DMS79 (cell line): ENCODE data around the gene OR2T27.
"Not testable (repeated sequence)": the region's sequence is repeated elsewhere in the genome, so short reads cannot be mapped to it uniquely, and the experiment has no call there.

Experiments used
- DNase-seq: peaks from one replicate; lab custom pipeline; 2025; lab: John Stamatoyannopoulos, UW

Gene OR2T27

GRCh38 chr1:248640906-248641305, 14.4 kb downstream of the OR2T27 start:
- not testable (repeated sequence) for DNase-seq

DNA sequence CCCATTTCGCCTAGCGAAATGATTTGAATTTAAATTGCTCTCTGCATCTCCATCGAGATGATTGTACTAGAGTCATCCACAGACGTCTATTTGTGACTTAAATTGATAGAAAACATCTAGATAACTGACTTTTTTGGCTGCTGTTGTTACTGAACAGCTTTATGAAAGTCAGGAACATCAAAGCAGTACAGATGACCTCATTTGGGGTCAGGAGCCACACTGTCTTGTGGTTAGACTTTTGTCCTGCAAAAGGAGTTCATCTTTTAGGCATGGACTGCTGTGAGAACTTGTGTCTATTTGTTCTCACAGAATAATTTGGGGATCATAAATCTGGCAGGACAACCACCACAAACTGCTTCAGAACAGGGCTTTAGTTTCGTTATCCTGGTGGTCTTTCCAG, 15.7 kb downstream of the OR2T27 start:
- DNase-seq, result not testable (repeated sequence)

DNA sequence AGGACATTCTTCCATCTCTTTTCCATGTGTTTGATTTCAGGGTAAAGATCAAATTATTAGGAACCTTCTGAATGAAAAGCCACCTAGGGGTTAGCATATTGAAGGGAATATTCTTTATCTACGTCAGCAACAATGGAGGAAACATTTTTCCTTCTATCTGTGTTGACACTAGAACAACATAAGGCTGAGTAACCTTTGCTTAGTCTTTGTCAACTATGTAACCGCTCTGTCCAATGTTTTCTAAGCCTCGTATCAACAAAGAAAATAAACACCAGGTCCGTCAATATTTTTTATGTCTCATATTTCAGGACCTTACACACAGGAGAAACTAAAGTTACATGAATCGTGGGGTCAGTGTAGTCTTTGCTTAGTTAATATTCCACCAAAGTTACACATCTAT, 18.7 kb downstream of the OR2T27 start:
- DNase-seq, result not testable (repeated sequence)

DNA sequence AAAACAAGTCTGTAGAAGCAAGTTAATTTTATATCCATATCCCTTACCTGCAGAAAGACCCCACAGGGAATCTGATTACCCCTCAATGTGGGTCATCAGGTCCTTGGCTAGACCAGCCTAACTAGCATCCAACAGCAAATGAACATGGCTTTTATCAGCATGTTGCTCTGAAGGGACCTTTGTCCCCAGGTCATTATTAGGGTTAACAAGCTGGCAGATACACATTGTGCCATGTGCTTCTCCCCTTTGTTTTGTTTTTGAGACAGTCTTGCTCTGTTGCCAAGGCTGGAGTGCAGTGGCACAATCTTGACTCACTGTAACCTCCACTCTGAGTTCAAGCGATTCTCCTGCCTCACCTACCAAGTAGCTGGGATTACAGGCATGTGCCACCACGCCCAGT, 20.3 kb downstream of the OR2T27 start, which contains the start of gene OR2T11:
OR2T11 (minus strand) TSS at position 101 of the 400 bp plus-strand sequence. CDS start 7,963 bp downstream, outside the sequence.
- DNase-seq, result not testable (repeated sequence)

DNA sequence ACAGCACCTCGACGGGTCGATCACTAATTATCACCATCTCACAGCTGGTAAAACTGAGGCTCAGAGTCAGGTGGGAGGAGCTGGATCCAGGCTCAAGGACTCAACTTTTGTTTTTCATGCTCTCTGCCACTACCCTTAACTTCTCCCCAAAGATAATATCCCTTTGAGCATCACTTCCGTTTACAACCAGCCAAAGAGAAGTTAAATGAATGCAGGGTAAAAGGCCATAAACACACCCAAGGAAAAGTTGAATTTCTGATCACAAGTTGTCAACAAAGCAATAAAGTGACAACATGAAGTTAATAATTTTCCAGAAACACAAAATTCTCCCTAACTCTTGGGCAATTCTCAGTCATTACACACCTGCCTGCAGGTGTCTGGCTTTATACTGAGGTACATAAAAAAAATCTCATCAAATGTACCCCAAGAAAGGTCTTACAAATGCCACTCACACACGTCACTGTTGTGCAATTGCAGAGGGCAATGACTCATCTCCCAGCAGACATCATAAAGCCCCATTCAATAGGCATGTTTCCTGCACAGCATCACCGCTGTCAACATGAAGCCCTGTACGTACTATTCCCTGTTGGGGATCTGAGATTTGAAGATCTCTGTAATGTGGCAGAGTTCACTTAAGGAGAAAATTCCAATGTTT, 23.8 kb downstream of the OR2T27 start:
- no peak for DNase-seq

DNA sequence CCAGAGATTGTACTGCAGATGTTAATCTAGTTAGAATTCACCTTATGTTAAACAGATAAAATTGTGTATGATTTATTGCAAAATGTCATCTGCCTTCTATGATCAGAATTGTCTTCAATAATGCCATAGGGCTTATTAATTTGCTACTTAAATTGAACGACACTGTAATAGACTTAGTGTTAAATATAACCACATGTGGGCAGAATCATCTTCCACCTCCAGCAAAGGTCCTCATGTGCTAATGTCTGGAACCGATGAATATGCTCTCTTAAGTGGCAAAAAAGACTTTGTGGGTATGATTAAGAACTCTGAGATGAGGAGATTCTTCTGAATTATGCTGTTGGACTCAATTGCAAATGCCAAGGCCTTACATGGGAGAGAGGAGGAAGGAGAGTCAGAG, 24.8 kb downstream of the OR2T27 start:
- no peak for DNase-seq

DNA sequence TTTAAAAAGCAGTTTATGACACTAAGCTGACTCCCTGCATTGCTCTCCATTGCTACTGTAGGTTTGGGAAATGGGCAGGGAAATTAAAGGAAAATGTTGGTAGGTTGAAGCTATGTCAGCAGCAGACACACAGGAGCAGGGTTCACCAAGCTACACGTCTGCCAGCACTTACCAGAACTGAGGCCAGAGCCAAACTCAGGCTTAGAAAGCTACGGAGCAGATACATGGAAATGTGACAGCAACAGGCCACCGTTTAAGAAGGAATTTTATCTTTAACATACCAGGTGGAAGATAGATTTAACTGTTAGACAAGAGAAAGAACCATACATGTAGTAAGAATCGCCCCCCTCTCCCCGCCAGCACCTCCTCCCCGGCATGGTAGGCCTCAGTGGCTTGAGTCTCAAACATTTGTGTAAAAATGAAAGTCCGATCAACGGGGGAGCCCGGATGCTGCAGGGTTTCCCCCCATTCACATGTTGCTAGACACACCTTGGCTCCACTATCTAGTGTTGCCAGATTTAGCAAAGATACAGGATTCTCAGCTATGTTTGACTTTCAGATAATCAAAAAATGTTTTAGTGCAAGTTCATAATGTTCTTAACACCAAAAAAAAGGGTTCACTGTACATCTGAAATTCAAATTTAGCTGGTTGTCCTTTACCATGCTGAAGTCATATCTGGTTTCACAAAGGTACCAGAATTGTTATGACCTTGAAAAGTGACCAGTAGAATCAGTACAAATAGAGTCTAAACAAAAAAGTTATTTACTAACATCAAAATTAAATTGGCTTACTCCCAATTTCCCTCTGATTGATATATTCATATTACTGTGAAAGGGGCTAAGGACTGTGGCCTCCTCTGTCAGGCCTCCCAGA, 27.1 kb downstream of the OR2T27 start:
- no peak for DNase-seq

- no peak for DNase-seq
Observed at GRCh38 chr1:248625971-248626370, 29.4 kb downstream of the OR2T27 start.

- DNase-seq, result no peak
Observed at GRCh38 chr1:248625166-248625565, 30.2 kb downstream of the OR2T27 start.

DNA sequence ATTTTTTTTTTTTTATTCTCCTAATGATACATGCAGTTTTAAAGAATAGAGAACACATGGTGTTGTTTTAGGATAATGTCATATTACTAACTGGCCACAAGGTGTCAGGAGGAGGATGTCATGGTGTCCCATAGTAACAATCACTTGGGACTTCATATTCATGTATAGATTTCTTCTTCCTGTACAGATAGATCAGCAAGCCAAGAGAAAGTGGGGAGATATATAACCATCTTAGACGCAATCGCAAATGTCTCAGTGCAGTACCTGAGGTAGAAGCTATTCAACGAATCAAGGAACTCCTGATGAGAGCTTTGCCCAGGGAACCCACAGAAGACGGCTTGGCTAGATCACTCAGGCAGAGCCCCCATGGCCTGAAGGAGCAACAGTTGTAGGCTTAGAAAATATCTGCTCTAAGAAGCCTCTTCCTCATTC, 32.7 kb downstream of the OR2T27 start:
- DNase-seq, result no peak

DNA sequence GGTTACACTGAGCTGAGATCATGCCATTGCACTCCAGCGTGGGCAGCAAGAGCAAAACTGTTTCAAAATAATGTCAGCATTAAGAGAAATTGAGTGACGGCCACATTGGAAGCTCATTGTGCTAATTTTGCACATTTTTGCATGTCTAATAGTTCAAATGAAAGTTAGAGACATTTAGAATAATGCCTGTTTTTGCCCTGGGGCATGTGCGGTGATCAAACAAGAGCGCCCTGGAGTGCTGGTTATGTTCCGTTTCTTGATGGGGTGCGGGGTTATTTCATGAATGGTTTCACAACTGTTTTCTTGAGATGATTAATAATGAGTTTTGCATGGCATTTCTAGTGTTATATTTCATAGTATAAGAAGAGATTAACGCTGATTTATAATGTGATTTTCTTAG, 33.6 kb downstream of the OR2T27 start:
- no peak for DNase-seq

- no peak for DNase-seq
Observed at GRCh38 chr1:248618878-248619277, 36.5 kb downstream of the OR2T27 start.

GRCh38 chr1:248618119-248618518, 37.2 kb downstream of the OR2T27 start:
- DNase-seq, result no peak

- DNase-seq, result no peak
Observed at GRCh38 chr1:248613742-248614141, 41.6 kb downstream of the OR2T27 start.

DNA sequence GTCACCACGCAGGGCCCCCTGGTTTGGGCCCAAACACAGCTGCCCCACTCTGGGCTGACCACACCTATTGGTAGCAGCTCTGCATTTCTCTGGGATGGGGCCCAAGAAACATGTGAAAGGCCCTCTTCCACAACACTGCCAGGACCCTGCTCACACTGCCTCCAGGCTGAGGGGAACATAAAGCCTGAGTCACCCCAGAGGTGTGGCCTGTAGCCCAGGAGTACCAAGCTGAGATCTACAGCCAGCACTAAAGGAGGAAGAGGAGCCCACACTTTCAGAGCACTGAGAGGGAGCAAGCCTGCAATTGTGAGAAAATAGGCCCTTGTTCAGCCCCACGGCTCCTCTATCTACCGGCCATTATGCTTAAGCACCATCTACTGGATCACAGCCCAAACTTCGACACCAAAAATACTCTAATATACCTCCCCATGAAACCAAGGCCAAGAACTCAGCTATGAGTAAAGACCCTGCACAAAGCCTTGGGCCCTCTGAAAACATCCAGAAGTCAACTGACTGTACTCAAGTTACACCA, 43.4 kb downstream of the OR2T27 start:
- DNase-seq, result no peak

DNA sequence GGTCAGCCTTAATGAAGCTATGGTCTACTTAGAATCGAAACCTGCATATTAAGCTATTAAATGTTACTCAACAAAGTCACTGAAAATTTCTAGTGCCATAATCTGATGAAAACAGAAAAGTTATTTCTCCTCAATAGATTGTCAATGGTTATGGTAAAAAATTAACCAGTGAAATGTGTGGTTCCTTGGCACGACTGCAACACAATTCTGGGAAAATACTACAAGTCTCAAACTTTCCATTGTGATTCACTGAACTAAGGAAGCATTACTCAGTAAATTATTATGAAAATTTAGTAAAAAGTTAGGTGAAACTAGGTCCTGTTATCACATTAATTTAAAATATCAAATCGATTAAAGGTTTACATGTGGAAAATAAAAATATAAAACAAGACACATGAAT, 45.0 kb downstream of the OR2T27 start:
- DNase-seq, result no peak
